Stimulated activated CD4-positive, alpha-beta T cell treated with anti-CD3 and anti-CD28 coated beads, TNF-alpha, amount 100 ng/mL, for 24 hours (primary cell): ENCODE data around the gene AFF2.

Source experiments
- DNase-seq, 3 experiments: peaks; one replicate each; pipeline ENCODE4 v3.0.0-alpha.2; 2020; ENCODE audit warnings: low read depth in 3 of 3

Gene AFF2

DNA sequence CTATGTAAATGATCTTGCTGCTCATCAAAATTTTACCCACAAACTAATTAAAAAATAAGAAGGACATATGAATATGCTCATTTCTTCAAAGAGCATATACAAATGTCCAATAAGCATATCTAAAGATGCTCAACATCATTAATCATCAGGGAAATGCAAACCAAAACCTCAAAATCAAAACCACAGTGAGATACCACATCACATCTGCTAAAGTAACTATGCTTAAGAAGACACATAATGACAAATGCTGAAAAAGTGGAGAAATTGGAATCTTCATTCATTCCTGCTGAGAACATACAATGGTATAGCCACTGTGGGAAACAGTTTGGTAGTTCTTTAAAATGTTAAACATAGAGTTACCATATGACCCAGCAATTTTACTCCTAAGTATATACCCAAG, 81.9 kb downstream of the AFF2 start:
- no peak for DNase-seq

DNA sequence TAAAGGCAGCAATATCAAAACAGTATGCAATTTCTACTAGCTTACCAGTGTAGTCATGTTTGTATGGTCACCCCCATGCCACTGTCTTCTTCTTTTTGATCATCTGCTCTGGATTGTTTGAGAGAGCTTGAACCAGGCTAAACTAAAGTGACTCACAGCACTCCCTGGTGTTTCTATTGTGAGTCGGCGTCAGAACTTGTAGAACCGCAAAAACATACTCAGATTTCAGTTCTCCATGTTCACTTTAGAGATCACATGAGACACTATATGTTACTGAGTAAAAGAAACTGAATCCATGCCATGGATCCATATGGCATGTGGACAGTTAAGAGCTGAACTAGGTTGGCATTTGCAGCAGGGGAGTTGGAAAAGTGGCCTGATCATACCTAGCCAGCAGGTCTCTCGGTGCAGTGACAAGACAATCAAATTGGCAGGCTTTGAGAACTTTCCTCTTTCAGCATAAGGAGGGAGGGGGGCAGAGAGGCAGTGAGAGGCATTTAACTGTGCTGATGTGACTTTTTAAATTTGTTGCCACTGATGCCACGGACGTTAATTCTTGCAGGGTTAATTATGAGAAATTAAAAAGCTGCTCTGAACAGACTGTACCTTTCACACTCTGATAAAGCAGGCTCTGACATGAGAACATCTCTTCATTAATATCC, 88.4 kb downstream of the AFF2 start:
- no peak for DNase-seq

DNA sequence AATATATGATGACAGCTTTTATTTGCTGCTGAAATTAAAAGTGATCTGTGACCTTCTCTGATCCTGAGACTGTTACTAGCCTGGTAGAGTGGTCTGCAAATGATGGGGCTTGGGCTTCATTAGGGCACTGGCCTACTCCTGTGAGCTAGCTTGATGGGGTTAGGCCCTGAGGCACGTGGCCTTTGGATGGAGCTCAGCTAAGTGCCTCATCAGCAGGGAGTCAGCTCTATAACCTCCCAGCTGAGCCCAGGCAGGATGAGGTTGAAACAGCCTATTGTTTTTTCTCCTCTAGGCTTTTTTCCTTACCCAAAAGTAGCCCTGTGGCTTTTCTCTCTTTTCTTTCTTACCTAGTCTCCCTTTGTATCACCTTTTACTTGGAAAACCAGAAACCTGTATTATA, 92.2 kb downstream of the AFF2 start:
- no peak for DNase-seq

DNA sequence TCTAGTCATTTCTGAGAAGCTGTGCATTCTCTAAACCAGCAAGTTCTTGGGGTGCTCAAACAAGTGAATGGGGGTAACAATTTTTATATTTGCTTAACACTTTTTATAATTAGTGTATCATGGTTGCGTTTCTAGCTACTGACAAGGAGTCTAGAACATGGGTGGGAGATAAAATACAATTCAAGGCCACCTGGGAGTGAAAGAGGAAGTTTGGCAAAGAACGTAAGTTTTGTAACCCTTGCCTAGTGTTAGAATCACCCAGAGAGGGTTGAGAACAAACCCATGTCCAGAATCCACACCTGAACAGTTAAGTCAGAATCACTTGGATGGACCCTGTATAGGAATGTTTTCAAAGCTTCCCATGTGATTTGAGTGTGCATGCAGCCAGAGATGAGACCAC, 92.7 kb downstream of the AFF2 start:
- no peak for DNase-seq

DNA sequence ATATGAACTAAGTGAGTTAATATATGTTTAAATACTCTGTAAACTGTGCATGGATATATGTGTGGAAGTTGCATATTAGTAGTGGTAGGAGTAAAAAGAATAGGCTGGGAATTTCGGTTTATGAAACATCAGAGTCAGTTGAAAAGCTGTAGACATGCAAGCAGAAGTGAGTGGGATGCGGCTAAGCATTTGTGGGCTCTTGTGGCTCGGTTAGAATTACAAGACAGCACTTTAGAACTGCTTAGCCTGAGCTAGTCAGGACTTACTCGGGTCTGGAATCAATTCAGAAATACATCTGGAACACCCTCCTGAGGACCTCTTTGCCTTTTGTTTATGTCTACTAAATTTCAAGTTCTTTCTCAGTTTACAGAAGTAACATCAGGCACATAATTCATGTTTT, 93.6 kb downstream of the AFF2 start:
- DNase-seq = no peak

DNA sequence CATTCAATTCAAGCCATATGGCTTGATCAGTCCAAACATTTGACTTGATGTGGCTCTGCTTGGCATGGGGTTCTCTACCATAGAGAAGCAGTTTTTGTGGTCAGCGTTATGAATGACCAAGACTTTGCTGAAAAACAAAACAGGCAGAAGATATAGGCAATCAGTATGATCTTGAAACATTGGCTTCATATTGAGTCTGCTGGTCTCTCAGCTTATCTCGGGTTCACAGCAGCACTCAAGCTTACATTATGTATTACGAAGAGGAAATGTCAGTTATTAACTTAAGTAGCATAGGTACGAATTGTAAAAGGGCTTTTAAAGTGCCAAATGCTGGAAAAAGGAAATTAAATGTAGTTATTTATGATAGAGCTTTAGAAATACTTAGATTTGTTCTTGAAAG, 99.0 kb downstream of the AFF2 start:
- no peak for DNase-seq

DNA sequence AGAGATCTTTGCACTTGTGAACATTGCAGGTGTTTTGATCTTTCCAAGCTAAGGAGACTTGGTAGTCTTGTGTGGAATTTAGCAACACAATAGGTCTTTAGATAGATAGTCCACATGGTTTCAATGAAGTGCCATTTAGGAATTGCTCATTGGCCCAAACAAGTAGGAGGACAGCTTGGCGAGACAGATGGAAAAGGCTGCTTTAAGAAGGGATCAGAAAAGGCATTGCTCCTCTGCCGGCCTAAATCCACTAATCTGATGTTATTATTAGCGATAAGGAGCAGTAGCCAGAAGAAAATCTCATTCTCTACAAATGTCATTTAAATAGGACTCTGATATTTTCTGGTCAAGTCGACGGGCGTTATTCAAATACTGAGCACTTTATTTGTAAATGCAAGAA, 99.7 kb downstream of the AFF2 start:
- no peak for DNase-seq

DNA sequence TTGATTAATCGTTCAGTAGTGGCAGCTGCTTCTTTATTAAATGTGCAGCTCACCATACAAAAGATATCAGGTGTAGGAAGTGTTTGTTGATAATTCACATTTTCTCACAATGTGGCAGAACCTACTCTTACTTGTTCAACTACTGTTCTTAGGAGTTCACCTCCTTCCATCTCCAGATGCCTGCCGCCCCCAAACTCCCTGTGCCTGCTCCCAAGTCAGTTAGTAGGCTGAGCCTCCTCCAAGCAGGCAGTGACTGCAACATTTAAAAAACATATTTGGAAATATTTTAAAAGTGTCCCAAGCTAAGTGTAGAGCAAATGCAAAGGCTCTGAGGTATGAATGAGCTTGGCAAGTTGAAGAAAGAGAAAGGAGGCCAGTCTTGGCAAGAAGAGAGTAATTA, 100.2 kb downstream of the AFF2 start:
- DNase-seq = no peak

DNA sequence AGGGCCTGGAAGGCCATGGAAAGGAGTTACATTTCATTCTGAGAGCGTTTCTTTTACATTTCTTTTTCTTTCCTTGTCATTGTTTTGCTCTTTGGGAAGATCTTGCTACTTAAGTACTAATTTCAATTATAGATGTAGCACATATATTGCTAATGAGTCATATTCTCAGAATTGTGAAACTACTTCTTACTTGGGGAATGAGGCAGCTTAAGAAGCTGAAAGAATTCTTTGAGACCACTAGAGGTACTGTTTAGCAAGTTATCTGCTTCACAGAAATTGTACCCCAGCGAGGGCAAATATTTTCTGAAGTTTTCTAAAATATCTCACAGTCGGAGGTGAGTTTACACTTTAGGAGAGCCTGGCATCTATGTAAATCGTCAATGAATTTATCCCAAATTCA, 100.6 kb downstream of the AFF2 start:
- DNase-seq = no peak

DNA sequence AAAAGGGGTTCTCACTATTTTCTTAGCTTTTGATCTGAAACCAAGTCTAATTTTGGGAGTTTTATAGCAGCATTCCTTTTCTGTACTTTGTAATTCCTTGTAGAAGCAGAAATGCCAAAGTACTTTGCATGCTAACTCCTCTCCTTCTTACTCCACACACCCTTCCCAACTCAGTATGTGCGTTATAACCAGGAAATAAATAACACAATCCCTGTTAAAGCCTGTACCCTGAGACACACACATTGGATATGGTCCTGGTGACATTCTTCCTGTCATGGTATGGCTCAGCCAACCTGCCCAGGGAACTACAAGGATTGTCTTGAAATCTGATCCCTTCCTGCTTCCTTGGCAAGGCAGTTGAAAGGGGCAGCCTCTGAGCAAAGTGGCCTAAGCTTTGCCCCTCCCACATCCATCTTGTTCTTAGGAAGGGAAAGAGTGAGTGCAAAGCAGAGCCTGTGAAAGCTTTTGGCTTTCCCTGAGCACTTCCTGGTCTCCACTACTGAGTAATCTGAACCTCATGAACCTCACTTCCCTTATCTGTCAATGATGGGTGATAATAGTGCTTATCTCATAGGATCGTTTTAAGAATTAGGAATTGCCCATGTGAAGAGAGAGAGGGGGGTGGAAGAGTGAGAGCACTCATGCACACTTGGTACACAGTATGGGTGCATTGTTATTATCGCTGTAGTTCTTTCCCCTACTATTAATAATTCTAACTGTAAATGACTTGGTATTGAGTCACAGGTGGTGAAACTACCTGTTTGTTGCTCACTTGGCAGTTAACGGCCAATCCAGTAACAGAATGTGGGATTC, 109.3 kb downstream of the AFF2 start:
- peak in 1 of 3 experiments; percentile 0 for DNase-seq

DNA sequence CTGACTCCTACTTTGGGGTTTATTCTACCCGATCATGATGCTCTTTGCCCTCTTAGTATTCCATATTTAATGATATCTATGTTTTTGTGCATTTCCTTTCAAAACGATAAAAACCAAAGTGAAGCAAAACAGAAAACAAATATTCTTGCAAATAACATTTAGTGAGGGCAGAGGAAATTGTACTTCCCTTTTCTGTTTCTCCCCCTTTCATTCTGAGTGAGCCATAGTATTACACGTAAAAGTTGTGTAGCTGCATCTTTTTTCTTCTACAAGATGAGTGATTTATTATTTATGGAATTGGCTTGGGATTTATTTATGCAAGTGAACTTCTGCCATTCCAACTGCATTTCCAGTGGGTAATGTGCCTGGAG, 109.9 kb downstream of the AFF2 start:
- DNase-seq = no peak

DNA sequence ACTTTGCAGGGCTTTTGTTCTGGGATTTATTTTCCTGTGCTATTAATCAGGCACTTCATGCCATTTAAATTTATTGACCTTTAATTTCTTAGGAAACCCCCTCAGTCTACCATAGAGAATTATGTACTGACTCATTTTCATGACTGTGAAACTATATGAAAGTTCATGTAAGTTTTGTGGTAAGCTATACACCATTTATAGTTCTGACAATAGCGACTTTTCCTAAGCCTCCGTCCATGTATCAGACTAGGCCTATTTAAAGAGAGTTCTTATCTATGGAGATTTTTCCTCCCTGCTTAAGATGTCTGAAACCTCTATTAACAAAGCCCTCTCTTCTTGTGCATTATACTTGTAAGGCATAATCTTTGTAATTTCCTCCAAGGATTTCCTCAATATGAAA, 111.6 kb downstream of the AFF2 start:
- no peak for DNase-seq

DNA sequence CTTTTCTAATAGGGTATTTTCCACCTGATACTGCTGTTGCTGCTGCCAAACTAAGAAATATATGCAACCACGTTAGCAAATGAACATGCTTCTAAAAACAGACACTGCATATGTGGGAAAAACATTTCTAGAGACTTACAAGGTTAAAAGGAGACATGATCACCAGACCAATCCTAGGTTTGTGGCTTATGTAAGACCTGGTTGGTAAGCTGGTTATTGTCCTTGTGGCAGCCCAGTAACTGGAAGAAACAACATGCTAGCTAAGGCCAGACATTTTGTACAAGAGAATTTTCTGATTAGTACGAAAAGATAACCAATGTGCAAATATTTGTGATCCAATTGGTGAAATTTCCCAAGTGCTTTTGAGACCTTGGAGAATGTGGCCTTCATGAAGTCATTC, 112.0 kb downstream of the AFF2 start:
- no peak for DNase-seq

DNA sequence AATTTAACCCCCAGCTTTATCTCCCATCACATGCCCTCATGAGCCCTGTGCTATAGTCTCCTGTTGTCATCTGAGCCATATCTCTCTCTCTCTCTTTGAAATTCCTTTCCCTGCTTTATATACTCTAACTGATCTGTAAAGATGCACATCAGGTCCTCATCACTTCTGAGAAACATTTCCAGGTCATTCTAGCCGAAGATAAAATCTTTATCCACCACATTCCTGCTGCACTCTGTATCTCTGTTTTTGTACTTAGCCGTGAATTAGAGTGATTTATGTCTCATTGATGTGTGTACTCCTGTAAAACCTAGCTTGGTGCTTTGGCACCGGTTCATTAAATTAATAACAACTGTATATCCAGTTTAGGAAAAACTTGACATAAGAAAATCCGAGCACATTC, 113.2 kb downstream of the AFF2 start:
- DNase-seq = no peak

DNA sequence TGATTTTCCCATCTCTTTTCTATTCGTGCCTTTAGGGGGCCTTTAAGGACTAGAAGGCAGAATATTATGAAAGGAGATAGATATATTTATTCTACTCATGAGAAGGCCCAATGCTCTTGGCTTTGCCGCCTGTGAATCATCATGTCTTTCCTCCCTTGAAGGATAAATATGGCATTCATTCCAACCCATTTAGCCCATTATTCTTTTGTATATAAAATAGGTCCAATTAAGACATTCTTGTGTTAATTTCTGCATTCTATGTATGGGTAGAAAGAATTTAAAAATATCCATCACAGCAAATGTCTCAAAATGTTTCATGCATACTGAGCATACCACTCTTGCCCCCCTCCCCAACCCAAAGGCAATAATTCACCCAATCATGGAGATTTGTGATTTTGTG, 115.1 kb downstream of the AFF2 start:
- DNase-seq = no peak

DNA sequence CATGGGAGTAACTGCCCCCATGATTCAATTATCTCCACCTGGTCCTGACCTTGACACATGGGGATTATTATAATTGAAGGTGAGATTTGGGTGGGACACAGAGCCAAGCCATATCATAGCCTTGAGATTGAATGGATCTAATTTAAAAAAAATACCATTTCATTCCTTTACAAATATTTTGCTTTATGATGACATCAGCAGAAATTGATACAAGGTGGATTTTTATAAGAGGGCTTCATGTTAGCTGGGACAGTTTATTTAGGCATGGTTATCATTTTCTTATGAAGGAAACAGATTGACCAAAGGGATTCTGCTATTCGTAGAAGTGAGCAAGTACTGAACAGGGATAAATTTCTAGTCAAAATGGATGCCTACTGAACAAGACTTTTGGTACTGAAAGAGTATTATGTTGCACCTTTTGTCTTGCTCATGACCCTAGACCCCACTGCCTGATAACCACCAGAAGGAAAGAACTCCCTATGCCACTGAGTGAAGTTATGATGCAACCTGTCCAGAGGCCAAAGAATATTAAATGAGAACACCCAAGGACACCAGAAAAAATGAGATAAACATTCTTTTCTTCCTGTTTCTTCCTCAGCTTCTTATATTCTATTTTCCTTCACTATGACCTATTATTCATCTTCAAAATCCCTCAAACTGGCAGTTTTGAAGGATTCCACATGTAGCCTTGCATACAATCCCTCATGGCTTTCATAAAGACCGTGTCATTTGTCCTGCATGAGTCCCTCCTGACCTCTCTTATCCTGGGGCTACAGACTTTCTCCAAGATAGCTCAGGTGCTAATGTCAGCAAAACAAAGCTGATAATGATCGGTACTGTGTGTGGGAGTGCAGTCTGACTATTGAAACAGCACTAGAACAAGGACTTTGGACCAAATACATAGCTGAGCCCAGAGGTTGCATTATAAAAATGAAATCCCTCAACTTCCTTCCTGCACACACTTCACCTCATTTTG, 118.3 kb downstream of the AFF2 start:
- DNase-seq = no peak

DNA sequence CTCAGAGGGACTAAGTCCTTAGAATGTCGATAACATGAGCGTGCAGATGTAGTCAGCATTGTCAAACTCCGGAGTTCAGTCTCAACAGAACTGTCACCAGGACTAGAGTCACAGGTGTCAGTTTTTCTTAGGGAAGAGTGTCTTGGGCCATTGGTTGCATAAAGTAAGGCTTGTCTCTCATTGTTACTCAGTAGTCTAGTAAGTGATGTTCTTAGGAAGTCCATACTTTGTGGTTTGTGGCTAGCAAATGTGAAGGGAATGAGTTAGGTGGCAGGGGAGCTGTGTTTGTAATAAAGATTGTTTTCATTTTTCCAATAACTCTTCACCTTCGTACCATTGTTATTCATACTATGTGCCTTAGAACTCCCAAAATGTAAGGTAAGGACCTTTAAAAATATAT, 119.6 kb downstream of the AFF2 start:
- DNase-seq = no peak

DNA sequence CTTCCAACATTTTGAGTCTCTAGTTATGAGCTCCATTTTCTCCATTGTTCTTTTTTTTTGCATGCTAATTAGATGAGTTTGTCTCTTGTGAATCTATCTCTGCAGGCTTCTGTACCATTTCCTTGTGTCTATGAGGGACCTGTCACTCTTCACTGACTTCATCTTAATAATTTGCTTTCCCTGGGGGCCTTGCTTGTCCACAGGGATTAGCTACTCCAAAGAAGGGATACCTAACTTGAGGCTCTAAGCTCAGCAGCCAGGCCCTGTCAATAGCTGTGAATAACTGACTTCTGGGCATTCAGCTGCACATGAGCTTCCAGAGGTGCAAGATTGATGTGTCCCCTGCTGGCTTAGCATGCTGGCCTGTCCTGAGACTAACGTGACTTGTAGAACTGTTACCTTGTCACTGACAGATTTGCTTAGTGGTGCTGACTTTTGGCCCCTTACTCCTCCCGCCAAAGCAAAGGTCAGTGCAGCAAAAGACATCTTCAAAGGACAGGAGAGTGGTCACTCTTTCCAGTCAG, 124.6 kb downstream of the AFF2 start:
- no peak for DNase-seq

DNA sequence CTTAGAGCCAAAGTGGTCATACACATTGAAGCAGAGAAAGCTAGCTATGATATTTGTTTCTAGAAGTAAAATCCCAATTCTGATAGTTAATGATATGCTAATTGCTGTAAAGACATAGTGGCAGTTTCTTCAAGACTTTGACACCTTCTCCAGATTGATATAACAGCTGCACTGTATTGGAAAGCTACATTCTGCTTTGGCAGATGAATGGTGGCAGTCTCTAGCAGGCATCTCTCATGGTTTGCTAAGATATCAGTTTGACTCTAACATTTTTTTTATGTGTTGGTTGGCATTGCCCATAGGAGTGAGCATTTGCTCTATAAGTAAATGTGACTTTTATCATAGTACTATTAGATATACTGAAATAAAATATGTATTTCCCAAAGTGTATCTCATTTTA, 128.2 kb downstream of the AFF2 start:
- DNase-seq = no peak

DNA sequence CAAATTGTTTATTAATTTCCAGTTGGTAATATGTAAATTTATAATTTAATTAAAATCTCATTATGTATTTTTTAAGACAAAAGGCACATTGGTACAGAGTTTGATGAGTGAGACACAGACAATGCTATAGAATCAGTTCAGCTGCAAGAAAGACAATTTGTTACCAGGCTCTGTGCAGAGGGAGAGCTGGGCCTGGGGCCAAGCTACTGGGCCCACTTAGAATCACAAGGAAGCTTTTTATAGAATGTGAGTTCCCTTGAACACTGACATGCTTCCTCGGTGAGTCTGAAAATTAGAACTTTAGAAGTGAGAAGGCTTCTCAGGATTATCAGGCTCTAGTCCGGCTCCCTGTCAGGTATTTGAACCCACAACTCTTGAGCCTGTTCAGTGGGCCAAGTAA, 129.0 kb downstream of the AFF2 start:
- DNase-seq = no peak

DNA sequence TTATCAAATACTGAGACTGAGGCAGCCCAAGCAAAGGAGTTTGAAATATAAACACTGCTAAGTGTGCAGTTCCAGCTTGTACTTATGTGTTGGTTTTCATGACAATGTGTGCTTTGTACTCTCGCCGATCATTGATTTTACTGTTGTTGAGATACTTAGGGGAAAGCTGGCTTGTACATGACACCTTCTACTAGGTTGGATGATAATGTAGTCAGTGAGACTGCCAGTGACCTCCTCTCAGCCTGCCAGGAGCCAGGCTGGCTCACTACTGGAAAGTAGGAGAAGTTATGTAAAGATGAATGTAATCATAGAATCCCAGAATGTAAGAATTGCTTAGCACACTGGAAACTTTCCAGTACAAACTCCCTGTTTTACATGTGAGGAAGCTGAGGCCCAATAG, 132.0 kb downstream of the AFF2 start:
- no peak for DNase-seq

DNA sequence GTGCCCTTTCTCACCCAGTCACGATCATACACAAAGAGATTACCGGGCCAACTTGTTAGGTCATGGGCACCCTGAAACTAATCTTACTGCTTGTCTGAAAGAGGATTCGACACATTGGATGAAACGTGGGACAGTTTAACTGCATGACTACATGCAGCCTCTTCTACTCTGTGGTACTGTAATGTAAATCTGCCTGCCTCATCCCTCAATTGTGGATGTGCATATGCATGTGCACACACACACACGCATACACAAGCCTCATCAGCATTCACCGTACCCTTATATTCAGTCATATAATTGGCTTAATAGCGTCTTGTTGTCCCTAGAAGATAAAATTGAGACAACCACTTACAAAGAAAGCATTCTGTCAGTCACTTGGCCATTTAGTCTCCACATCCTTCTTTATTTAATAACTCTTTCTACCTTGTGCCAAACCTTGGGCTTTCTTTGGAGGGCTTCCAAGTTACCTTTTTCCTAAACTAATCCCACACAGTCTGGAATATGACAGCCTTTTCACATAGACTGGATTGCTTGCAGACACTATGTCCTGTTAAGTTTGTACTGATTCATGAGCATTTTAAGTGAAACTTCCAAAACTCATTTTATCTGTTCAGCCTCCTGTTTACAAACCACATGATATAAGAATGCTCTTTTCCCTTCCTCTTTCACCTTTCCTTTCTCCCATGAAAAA, 132.9 kb downstream of the AFF2 start:
- no peak for DNase-seq
